ENCODE results near the gene TSHZ2. TPM values are rescaled to one million over a fixed set of nuclear protein-coding genes. Genes with fewer than 3 reads are reported as not detected.

TSHZ2 gene
- total RNA-seq, 1 experiment from 2014 or later, result 0.07 TPM

DNA sequence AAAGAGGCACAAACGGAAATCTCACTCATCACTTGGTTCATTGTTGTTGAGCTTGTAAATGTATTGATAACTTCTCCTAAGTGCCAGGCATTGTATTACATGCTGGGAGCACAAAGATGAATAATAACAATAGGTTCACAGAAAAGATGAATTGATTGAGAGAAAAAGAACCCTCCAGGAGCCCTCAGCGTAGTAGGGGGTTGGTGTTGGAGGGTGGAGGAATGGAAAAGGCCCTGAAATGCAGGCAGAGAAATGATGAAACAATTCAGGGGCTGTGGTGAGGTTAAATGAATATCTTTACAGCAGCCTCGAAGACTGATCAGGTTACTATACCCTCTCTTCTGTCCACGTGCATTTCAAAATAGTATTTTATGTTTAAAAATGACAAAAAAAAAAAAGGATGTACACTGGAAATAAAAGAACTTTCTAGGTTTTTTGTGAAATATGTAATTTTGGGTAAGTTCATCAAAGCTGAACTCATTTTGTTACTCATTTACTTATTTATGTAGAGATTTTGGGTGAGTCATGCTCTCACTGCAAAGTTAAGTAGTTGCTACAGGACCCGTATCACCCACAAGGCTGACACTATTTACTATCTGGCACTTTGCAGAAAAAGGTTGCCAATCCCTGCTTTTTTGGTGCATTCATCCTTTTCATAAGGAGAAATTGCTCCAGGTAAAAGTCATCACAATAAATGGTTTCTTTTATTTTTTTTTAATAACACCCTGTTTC lies 344.2 kb downstream of the TSHZ2 start:
- Histone ChIP-seq H3K9ac (ENCODE audit: low read length) (no peak overlapping the region), H4K20me1 (ENCODE audit: insufficient read depth) (no peaks in the 10 kb centered on the region), H3K27me3 (ENCODE audit: insufficient read depth, low read length) (peaks cover 12% of the 10 kb centered on the region), H2AFZ (ENCODE audit: low read depth, low read length, poor library complexity, severe bottlenecking) (no peak overlapping the region), H3K9me3 (ENCODE audit: control insufficient read depth in 1 of 2, insufficient read depth in 1 of 2, low read depth in 1 of 2, low read length in 2 of 2) (no peaks in the 10 kb centered on the region), H3K4me1 (ENCODE audit: control insufficient read depth in 1 of 2, insufficient read depth in 2 of 2, low read length in 2 of 2) (no peaks in the 10 kb centered on the region), H3K4me3 (replicated peaks in 1 of 2; ENCODE audit: low read depth in 1 of 2, low read length in 2 of 2) (no peak overlapping the region), H3K79me2 (ENCODE audit: insufficient read depth, low read length) (no peaks in the 10 kb centered on the region), H3K27ac (ENCODE audit: low read depth, low read length) (no peak overlapping the region), H3K36me3 (ENCODE audit: control insufficient read depth in 1 of 2, insufficient read depth in 2 of 2, low read length in 2 of 2) (no peaks in the 10 kb centered on the region), H3K9me2 (ENCODE audit: insufficient read depth) (no peaks in the 10 kb centered on the region), H3K4me2 (ENCODE audit: low read length) (no peak overlapping the region)
- DNase-seq (ENCODE audit: low read depth, low spot score) (no peak), ATAC-seq (no peak)
- intact Hi-C loops (cut with micrococcal nuclease), result no loop called here
- RAD21 ChIA-PET (ENCODE audit: low non-redundant PET in 1 of 2, low total read pairs in 2 of 2, uncharacterized antibody in 2 of 2, unreplicated experiment in 2 of 2), result no interaction called here
- TF ChIP-seq EZH2phosphoT487 (IDR thresholded peaks at IDR 0.05; ENCODE audit: borderline replicate concordance), result no peak
- no peak for TF ChIP-seq ZNF274 (IDR thresholded peaks at IDR 0.05; ENCODE audit: low read depth, low read length)
- no TSS peak for BruUV-seq (replicated peaks)
- POLR2A ChIA-PET, result no interaction called here
- CTCF ChIA-PET, result no interaction called here

GRCh38 chr20:53319200-53319599 lies 347.0 kb downstream of the TSHZ2 start:
- no peaks in the 10 kb centered on the region for H3K9me2 ChIP-seq (ENCODE audit: insufficient read depth)
- no peak for DNase-seq (ENCODE audit: low read depth, low spot score)
- no peak overlapping the region for H3K4me2 ChIP-seq (ENCODE audit: low read length)
- no peak for ATAC-seq
- H3K4me1 ChIP-seq (ENCODE audit: control insufficient read depth in 1 of 2, insufficient read depth in 2 of 2, low read length in 2 of 2), result no peaks in the 10 kb centered on the region
- H3K79me2 ChIP-seq (ENCODE audit: insufficient read depth, low read length), result no peaks in the 10 kb centered on the region
- no peak overlapping the region for H3K9ac ChIP-seq (ENCODE audit: low read length)
- no peaks in the 10 kb centered on the region for H3K9me3 ChIP-seq (ENCODE audit: control insufficient read depth in 1 of 2, insufficient read depth in 1 of 2, low read depth in 1 of 2, low read length in 2 of 2)
- BruUV-seq (replicated peaks), result no TSS peak
- H3K27ac ChIP-seq (ENCODE audit: low read depth, low read length), result no peak overlapping the region
- TF ChIP-seq, protein P1, sequence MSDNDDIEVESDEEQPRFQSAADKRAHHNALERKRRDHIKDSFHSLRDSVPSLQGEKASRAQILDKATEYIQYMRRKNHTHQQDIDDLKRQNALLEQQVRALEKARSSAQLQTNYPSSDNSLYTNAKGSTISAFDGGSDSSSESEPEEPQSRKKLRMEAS (IDR thresholded peaks at IDR 0.05), result no peak
- TF ChIP-seq, protein P2, sequence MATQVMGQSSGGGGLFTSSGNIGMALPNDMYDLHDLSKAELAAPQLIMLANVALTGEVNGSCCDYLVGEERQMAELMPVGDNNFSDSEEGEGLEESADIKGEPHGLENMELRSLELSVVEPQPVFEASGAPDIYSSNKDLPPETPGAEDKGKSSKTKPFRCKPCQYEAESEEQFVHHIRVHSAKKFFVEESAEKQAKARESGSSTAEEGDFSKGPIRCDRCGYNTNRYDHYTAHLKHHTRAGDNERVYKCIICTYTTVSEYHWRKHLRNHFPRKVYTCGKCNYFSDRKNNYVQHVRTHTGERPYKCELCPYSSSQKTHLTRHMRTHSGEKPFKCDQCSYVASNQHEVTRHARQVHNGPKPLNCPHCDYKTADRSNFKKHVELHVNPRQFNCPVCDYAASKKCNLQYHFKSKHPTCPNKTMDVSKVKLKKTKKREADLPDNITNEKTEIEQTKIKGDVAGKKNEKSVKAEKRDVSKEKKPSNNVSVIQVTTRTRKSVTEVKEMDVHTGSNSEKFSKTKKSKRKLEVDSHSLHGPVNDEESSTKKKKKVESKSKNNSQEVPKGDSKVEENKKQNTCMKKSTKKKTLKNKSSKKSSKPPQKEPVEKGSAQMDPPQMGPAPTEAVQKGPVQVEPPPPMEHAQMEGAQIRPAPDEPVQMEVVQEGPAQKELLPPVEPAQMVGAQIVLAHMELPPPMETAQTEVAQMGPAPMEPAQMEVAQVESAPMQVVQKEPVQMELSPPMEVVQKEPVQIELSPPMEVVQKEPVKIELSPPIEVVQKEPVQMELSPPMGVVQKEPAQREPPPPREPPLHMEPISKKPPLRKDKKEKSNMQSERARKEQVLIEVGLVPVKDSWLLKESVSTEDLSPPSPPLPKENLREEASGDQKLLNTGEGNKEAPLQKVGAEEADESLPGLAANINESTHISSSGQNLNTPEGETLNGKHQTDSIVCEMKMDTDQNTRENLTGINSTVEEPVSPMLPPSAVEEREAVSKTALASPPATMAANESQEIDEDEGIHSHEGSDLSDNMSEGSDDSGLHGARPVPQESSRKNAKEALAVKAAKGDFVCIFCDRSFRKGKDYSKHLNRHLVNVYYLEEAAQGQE (IDR thresholded peaks at IDR 0.05; ENCODE audit: low read depth), result no peak
- TF ChIP-seq SRF (IDR thresholded peaks at IDR 0.05; ENCODE audit: low read depth) (no peak), ZNF274 (IDR thresholded peaks at IDR 0.05; ENCODE audit: low read depth, low read length) (no peak), ZFX (IDR thresholded peaks at IDR 0.05) (no peak), POLR2A (IDR thresholded peaks at IDR 0.05; ENCODE audit: borderline replicate concordance, extremely low read depth, insufficient read depth, insufficient read length) (no peak), EGR1 (IDR thresholded peaks at IDR 0.05; ENCODE audit: low read depth) (no peak), EZH2 (IDR thresholded peaks at IDR 0.05) (no peak), CBX3 (IDR thresholded peaks at IDR 0.05; ENCODE audit: low read depth) (no peak), EZH2phosphoT487 (IDR thresholded peaks at IDR 0.05; ENCODE audit: borderline replicate concordance) (no peak), CEBPB (IDR thresholded peaks at IDR 0.05; ENCODE audit: low read depth) (no peak), JUND (IDR thresholded peaks at IDR 0.05) (no peak), ATF3 (IDR thresholded peaks at IDR 0.05) (no peak), YY1 (IDR thresholded peaks at IDR 0.05; ENCODE audit: extremely low read depth, insufficient replicate concordance, low read depth, low read length) (no peak), FOSL1 (IDR thresholded peaks at IDR 0.05; ENCODE audit: low read depth) (no peak)
- H2AFZ ChIP-seq (ENCODE audit: low read depth, low read length, poor library complexity, severe bottlenecking), result no peak overlapping the region
- no peak overlapping the region for H3K4me3 ChIP-seq (replicated peaks in 1 of 2; ENCODE audit: low read depth in 1 of 2, low read length in 2 of 2)
- ChIA-PET RAD21 (ENCODE audit: low non-redundant PET in 1 of 2, low total read pairs in 2 of 2, uncharacterized antibody in 2 of 2, unreplicated experiment in 2 of 2) (no interaction called here), POLR2A (no interaction called here), CTCF (no interaction called here)
- intact Hi-C loops (cut with micrococcal nuclease), result no loop called here
- no peaks in the 10 kb centered on the region; the same call in 1 of the 2 replicates for H3K27me3 ChIP-seq (ENCODE audit: insufficient read depth, low read length)
- no peaks in the 10 kb centered on the region for H3K36me3 ChIP-seq (ENCODE audit: control insufficient read depth in 1 of 2, insufficient read depth in 2 of 2, low read length in 2 of 2)
- no peaks in the 10 kb centered on the region for H4K20me1 ChIP-seq (ENCODE audit: insufficient read depth)

Measured in HCT116 (cell line).